ENCODE results near the gene ADK. TPM values are rescaled to one million over a fixed set of nuclear protein-coding genes. Genes with fewer than 3 reads are reported as not detected.

The ADK gene
- total and polyA plus RNA-seq, 2 of the 13 experiments (the other 11 are each of a cell fraction or from before 2014, with no cell fraction given), result 48.6 to 79.1 TPM

GRCh38 chr10:74718208-74718607, 567.2 kb downstream of the ADK start:
- H4K20me1 ChIP-seq (ENCODE audit: insufficient read depth, low read length), result no peaks in the 10 kb centered on the region
- no TSS peak for BruUV-seq (replicated peaks)
- no peak overlapping the region for H3K4me2 ChIP-seq (ENCODE audit: low read depth, low read length)
- H3K27ac ChIP-seq (ENCODE audit: extremely low read length, insufficient read depth, low read length), result no peak overlapping the region
- peaks cover 18% of the 10 kb centered on the region for H3K9me3 ChIP-seq (ENCODE audit: low read length)
- H3K9ac ChIP-seq (ENCODE audit: insufficient read depth, low read depth, low read length), result no peak overlapping the region
- no peaks in the 10 kb centered on the region for H3K4me1 ChIP-seq (ENCODE audit: insufficient read depth, low read length)
- ATAC-seq (no peak), FAIRE-seq (no peak), DNase-seq (ENCODE audit: low spot score) (no peak)
- WGBS (ENCODE audit: low lambda C conversion rate), result 100% methylated on average over 1 of the region's 1 CpG
- no peaks in the 10 kb centered on the region for H3K27me3 ChIP-seq (ENCODE audit: control insufficient read depth in 1 of 2, insufficient read depth in 2 of 2, low read length in 2 of 2)
- H3K79me2 ChIP-seq (ENCODE audit: insufficient read depth, low read length), result no peaks in the 10 kb centered on the region
- no peak overlapping the region for H3K4me3 ChIP-seq (replicated peaks in 1 of 3; ENCODE audit: insufficient read depth in 1 of 3, low read depth in 2 of 3, low read length in 3 of 3)
- intact Hi-C loops (cut with micrococcal nuclease; ENCODE audit: unreplicated experiment) (no loop called here), in situ Hi-C loops (cut with HindIII; ENCODE audit: extremely low pct_ligation_motif_present, low pct_unique_long_range_greater_than_20kb) (no loop called here)
- ChIA-PET CTCF (ENCODE audit: low intra/inter-chr PET ratio, low total read pairs) (no interaction called here), POLR2A (no interaction called here)
- no peaks in the 10 kb centered on the region for H3K36me3 ChIP-seq (replicated peaks in 1 of 2; ENCODE audit: control insufficient read depth in 1 of 2, insufficient read depth in 2 of 2, low read length in 2 of 2)
- H2AFZ ChIP-seq (ENCODE audit: low read length), result no peak overlapping the region
- TF ChIP-seq ZNF878 (CRISPR knock-in tag; IDR thresholded peaks at IDR 0.05) (no peak), HNRNPH1 (optimal IDR thresholded peaks at IDR 0.05; ENCODE audit: low read depth, low read length) (no peak), ZKSCAN5 (CRISPR knock-in tag; IDR thresholded peaks at IDR 0.05) (no peak), SOX5 (CRISPR knock-in tag; IDR thresholded peaks at IDR 0.05; ENCODE audit: borderline replicate concordance) (no peak), NFYC (CRISPR knock-in tag; IDR thresholded peaks at IDR 0.05) (no peak), KDM1A (CRISPR knock-in tag; IDR thresholded peaks at IDR 0.05) (no peak), GATA4 (IDR thresholded peaks at IDR 0.05; ENCODE audit: borderline replicate concordance, low read depth) (no peak), MLXIP (CRISPR knock-in tag; IDR thresholded peaks at IDR 0.05; ENCODE audit: borderline replicate concordance) (no peak), ETV5 (CRISPR knock-in tag; IDR thresholded peaks at IDR 0.05; ENCODE audit: borderline replicate concordance) (no peak), ZNF350 (CRISPR knock-in tag; IDR thresholded peaks at IDR 0.05; ENCODE audit: borderline replicate concordance, low read depth) (no peak), MTA1 (CRISPR knock-in tag; IDR thresholded peaks at IDR 0.05; ENCODE audit: borderline replicate concordance) (no peak), WIZ (CRISPR knock-in tag; IDR thresholded peaks at IDR 0.05) (no peak), AKNA (CRISPR knock-in tag; IDR thresholded peaks at IDR 0.05; ENCODE audit: borderline replicate concordance) (no peak)
- TF ChIP-seq, protein P1, sequence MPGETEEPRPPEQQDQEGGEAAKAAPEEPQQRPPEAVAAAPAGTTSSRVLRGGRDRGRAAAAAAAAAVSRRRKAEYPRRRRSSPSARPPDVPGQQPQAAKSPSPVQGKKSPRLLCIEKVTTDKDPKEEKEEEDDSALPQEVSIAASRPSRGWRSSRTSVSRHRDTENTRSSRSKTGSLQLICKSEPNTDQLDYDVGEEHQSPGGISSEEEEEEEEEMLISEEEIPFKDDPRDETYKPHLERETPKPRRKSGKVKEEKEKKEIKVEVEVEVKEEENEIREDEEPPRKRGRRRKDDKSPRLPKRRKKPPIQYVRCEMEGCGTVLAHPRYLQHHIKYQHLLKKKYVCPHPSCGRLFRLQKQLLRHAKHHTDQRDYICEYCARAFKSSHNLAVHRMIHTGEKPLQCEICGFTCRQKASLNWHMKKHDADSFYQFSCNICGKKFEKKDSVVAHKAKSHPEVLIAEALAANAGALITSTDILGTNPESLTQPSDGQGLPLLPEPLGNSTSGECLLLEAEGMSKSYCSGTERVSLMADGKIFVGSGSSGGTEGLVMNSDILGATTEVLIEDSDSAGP (CRISPR knock-in tag; IDR thresholded peaks at IDR 0.05; ENCODE audit: borderline replicate concordance), result no peak
- TF ChIP-seq, protein P2, sequence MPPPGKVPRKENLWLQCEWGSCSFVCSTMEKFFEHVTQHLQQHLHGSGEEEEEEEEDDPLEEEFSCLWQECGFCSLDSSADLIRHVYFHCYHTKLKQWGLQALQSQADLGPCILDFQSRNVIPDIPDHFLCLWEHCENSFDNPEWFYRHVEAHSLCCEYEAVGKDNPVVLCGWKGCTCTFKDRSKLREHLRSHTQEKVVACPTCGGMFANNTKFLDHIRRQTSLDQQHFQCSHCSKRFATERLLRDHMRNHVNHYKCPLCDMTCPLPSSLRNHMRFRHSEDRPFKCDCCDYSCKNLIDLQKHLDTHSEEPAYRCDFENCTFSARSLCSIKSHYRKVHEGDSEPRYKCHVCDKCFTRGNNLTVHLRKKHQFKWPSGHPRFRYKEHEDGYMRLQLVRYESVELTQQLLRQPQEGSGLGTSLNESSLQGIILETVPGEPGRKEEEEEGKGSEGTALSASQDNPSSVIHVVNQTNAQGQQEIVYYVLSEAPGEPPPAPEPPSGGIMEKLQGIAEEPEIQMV (CRISPR knock-in tag; IDR thresholded peaks at IDR 0.05; ENCODE audit: low read depth), result no peak
